SK-N-SH treated with all-trans-retinoic acid at 6 μM for 48 hours (cell line): ENCODE results near the gene INPP4B.
"Not testable (repeated sequence)": the region's sequence is repeated elsewhere in the genome, so short reads cannot be mapped to it uniquely, and the experiment has no call there.

Experiments used
- BACH2 ChIP-seq: fragments of 250-450 bp; sonication (Bioruptor Pico); IDR thresholded peaks from 2 replicates; pipeline ENCODE4 v1.9.0; 2021; ENCODE audit warnings: mild to moderate bottlenecking, borderline replicate concordance
- CREB5 ChIP-seq: fragments of 250-450 bp; sonication (Bioruptor Pico); IDR thresholded peaks from 2 replicates; pipeline ENCODE4 v1.5.1; 2020; ENCODE audit warnings: low read depth, mild to moderate bottlenecking, moderate library complexity
- CSRNP3 ChIP-seq: fragments of 250-450 bp; sonication (Bioruptor Pico); IDR thresholded peaks from 2 replicates; pipeline ENCODE4 v1.5.1; 2021; ENCODE audit warnings: mild to moderate bottlenecking, moderate library complexity
- ESRRG ChIP-seq: fragments of 250-450 bp; sonication (Bioruptor Pico); IDR thresholded peaks from 2 replicates; pipeline ENCODE4 v1.6.1; 2021; ENCODE audit warnings: mild to moderate bottlenecking
- ISL1 ChIP-seq: fragments of 250-450 bp; sonication (Bioruptor Pico); IDR thresholded peaks from 2 replicates; pipeline ENCODE4 v2.1.2; 2022; ENCODE audit warnings: mild to moderate bottlenecking, moderate library complexity
- PATZ1 ChIP-seq: fragments of 250-450 bp; sonication (Bioruptor Pico); IDR thresholded peaks from 2 replicates; pipeline ENCODE4 v1.8.0; 2020; ENCODE audit warnings: mild to moderate bottlenecking, moderate library complexity, borderline replicate concordance
- RARB ChIP-seq: fragments of 250-450 bp; sonication (Bioruptor Pico); IDR thresholded peaks from 2 replicates; pipeline ENCODE4 v1.8.0; 2021; ENCODE audit warnings: mild to moderate bottlenecking, moderate library complexity
- TOX ChIP-seq: fragments of 250-450 bp; sonication (Bioruptor Pico); IDR thresholded peaks from 2 replicates; pipeline ENCODE4 v1.8.0; 2021; ENCODE audit warnings: mild to moderate bottlenecking, moderate library complexity, borderline replicate concordance
- ZNF565 ChIP-seq: fragments of 450-650 bp; formaldehyde crosslinking; conservative IDR thresholded peaks from 2 replicates; pipeline ENCODE4 v1.5.0; 2020; ENCODE audit warnings: low read depth, mild to moderate bottlenecking, moderate library complexity

- not testable (repeated sequence) for TF ChIP-seq PATZ1 (CRISPR knock-in tag); CSRNP3 (CRISPR knock-in tag); BACH2 (CRISPR knock-in tag); ESRRG (CRISPR knock-in tag); RARB; ISL1 (CRISPR knock-in tag); CREB5 (CRISPR knock-in tag); TOX; ZNF565 (CRISPR knock-in tag)
Measured at GRCh38 chr4:142803879-142804278, 42.2 kb downstream of the INPP4B start.
